ENCODE data around the gene TBC1D22A. TPM values are rescaled to one million over a fixed set of nuclear protein-coding genes. Genes with fewer than 3 reads are reported as not detected.

The TBC1D22A gene
- total and polyA plus RNA-seq, 4 experiments from 2014 or later: 20.6 to 49.2 (median 36.7) TPM

DNA sequence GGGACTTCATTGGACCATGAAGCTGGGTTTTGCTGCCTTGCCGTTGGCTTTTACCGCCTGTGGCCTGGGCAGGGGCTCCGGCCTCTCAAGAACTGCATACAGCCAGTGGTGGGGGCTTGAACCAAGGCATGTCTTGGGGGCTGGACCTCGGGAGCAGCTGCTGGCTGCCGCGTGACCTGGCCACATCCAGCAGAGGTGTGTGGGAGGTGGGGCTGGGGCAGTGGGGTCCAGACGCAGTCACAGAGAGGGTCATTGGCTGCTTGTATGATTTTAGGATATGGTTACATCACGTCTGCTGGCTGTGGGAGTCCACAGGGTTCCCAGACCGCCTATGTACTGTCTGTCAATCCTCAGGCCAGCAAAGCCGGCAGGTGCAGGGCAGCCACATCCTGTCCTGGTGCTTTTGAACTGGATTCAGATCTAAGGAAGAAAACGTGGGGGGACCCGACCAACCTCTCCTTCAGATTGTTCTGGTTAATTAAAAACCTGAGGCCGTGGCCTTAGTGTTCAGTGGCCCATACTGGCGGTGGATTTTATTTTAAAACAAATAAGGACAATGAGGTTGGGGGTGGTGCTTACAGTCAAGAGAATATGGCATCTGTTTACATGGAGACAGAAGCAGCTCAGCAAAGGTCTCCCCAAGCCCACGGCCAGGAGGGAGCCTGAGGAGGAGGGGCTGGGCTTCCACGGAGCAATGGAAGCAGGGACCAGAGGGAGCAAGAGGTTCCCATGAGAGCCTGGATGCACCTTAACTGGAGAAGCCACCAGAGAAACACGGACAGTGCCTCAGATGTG is 426.0 kb downstream of the TBC1D22A start:
- no peak overlapping the region for H3K4me3 Mint-ChIP-seq
- H3K4me1 ChIP-seq (ENCODE audit: insufficient read depth, low read length): no peaks in the 10 kb centered on the region
- no peaks in the 10 kb centered on the region for H3K4me1 Mint-ChIP-seq
- H3K27me3 Mint-ChIP-seq: no peaks in the 10 kb centered on the region
- ChIA-PET POLR2A (ENCODE audit: partially characterized antibody) (no interaction called here), CTCF (ENCODE audit: partially characterized antibody) (no interaction called here)
- no peak overlapping the region for H3K4me3 ChIP-seq (ENCODE audit: low read length in 2 of 2)
- H3K27ac ChIP-seq (ENCODE audit: low read depth, low read length): no peak overlapping the region
- DNase-seq: no peak
- H3K27me3 ChIP-seq (ENCODE audit: insufficient read depth, low read length): no peaks in the 10 kb centered on the region
- H3K27ac Mint-ChIP-seq: no peak overlapping the region
- no peaks in the 10 kb centered on the region for H3K9me3 ChIP-seq (ENCODE audit: control insufficient read depth in 1 of 2, low read length in 2 of 2)
- intact Hi-C loops (cut with micrococcal nuclease): no loop called here
- H3K36me3 Mint-ChIP-seq: no peaks in the 10 kb centered on the region
- no peaks in the 10 kb centered on the region for H3K36me3 ChIP-seq (ENCODE audit: insufficient read depth, low read length)
- H3K9me3 Mint-ChIP-seq: peaks cover 4 to 35% (median 23%) of the 10 kb centered on the region in 8 donors

DNA sequence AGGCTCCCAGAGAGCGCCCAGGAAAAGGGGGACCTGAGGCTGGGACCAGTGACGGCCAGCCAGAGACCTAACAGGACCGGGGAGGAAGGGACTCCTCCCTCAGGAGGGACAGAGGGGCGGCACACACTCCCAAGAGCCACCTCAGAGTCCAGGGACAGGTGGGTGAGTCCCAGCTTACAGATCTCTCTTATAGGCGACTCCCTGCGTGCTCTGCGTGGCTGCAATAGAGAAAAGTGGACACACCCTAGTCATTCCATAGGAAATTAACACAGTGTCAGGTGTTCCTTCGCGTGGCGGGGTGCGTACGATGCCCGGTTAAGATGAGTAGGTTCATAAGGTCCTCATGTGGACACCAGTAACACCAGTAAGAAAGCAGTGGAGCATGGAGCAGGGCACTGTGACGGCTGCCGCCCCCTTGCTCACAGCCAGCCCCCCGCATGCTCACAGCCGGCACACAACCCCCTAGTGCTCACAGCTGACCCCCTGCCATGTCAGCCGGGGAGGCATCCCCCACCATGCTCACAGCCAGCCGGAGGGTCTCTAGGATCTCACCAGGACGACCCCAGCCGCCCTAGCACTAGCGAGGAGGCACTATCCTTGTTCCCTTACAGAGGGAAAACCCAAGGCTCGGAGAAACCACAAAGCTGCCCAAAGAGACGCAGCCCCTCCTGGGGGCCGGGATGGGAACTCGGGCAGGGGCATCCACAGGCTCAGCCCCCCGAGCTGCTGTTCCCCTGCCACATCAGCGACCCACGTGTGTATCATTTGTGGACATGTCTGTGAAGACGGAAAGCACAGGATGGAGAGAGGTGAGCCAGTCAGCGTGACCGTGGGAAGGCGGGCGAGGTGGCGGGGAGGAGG is 426.8 kb downstream of the TBC1D22A start:
- ChIA-PET POLR2A (ENCODE audit: partially characterized antibody) (no interaction called here), CTCF (ENCODE audit: partially characterized antibody) (no interaction called here)
- H3K4me3 ChIP-seq (ENCODE audit: low read length in 2 of 2): no peak overlapping the region
- no peaks in the 10 kb centered on the region for H3K4me1 ChIP-seq (ENCODE audit: insufficient read depth, low read length)
- Mint-ChIP-seq H3K4me1 (no peaks in the 10 kb centered on the region), H3K36me3 (no peaks in the 10 kb centered on the region), H3K27ac (no peak overlapping the region), H3K27me3 (no peaks in the 10 kb centered on the region), H3K4me3 (no peak overlapping the region), H3K9me3 (peaks cover 3 to 30% (median 18%) of the 10 kb centered on the region in 8 donors)
- intact Hi-C loops (cut with micrococcal nuclease): no loop called here
- DNase-seq: no peak
- no peaks in the 10 kb centered on the region for H3K27me3 ChIP-seq (ENCODE audit: insufficient read depth, low read length)
- H3K27ac ChIP-seq (ENCODE audit: low read depth, low read length): no peak overlapping the region
- no peaks in the 10 kb centered on the region for H3K36me3 ChIP-seq (ENCODE audit: insufficient read depth, low read length)
- H3K9me3 ChIP-seq (ENCODE audit: control insufficient read depth in 1 of 2, low read length in 2 of 2): no peaks in the 10 kb centered on the region

DNA sequence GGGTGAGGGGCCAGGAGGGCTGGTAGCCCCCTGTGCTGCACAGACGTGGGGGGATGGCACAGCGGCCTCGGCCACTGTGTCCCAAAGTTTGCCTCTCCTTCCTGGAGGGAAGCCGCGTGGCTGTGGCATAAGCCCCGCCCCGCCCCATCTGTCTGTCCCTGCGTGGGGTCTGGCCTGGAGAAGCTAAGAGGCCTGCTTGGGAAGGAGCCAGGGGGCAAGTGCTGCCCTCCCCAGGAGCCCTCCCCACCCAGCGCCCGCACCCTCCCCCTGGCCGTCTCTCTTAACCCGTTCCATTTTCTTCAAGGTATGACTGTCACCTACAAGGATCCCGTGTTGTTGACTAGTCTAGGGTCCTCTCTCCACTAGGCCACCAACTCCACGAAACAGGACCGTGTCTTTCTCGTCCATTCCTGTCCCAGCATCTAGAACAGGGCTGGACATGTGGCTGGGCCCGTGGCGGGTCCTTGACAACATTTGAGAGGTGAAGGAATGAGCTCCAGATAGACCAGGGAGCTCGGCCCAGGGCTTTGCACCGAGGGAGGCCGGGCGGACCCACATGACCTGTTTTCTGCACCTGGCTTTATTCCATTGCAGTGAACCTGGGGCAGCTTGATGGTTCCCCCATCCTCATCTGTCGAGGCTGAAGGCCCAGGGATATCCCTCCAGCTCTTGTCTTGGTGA is 428.0 kb downstream of the TBC1D22A start:
- intact Hi-C loops (cut with micrococcal nuclease): no loop called here

DNA sequence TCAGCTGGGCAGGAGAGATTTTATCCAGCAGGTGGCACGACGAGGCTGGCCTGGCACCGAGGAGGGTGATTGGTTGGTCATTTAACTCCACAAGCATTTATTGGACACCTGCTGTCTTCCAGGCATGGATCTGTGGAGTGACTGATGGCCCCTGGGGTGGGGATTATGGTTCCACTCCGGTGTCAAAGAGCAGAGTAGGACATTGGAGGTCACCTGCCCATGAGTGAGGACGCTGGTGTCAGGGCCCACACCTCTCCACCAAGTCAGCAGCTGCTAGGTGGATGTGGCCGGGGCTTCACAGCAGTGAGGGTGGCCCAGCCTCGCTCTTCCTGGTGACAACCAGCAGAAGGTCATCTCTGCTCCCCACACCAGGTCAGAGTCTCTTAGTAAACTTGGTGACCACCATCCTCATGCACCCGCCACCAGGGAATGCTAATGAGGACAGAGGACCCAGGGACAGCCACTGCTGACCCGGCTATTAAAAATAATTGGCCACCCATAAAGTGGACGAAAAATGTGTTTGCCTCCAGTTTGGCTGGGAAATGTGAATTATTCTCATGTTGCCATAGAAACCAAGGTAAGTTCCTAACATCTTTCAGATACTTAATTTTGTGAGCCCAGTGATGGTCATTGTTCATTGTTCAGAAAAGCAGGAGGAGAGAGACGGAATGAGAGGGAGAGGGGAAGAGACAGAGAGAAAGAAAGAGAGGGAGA is 428.7 kb downstream of the TBC1D22A start:
- H3K4me3 ChIP-seq (ENCODE audit: low read length in 2 of 2): no peak overlapping the region
- Mint-ChIP-seq H3K27me3 (no peaks in the 10 kb centered on the region), H3K4me1 (no peaks in the 10 kb centered on the region), H3K36me3 (no peaks in the 10 kb centered on the region), H3K4me3 (no peak overlapping the region), H3K27ac (no peak overlapping the region), H3K9me3 (peaks cover 0 to 12% (median under 1%) of the 10 kb centered on the region in 8 donors)
- ChIA-PET POLR2A (ENCODE audit: partially characterized antibody) (no interaction called here), CTCF (ENCODE audit: partially characterized antibody) (no interaction called here)
- no peaks in the 10 kb centered on the region for H3K27me3 ChIP-seq (ENCODE audit: insufficient read depth, low read length)
- H3K4me1 ChIP-seq (ENCODE audit: insufficient read depth, low read length): no peaks in the 10 kb centered on the region
- no peak for DNase-seq
- intact Hi-C loops (cut with micrococcal nuclease): no loop called here
- no peaks in the 10 kb centered on the region for H3K36me3 ChIP-seq (ENCODE audit: insufficient read depth, low read length)
- no peak overlapping the region for H3K27ac ChIP-seq (ENCODE audit: low read depth, low read length)
- H3K9me3 ChIP-seq (ENCODE audit: control insufficient read depth in 1 of 2, low read length in 2 of 2): no peaks in the 10 kb centered on the region

More for the DNA sequence above, 428.0 kb downstream of the TBC1D22A start:
- no peak overlapping the region for H3K4me3 ChIP-seq (ENCODE audit: low read length in 2 of 2)
- Mint-ChIP-seq H3K36me3 (no peaks in the 10 kb centered on the region), H3K4me1 (no peaks in the 10 kb centered on the region), H3K4me3 (no peak overlapping the region), H3K9me3 (peaks cover 3 to 19% (median 7%) of the 10 kb centered on the region in 8 donors), H3K27ac (peak overlapping the region in 1 of 7 donors; percentile 82), H3K27me3 (no peaks in the 10 kb centered on the region)
- H3K9me3 ChIP-seq (ENCODE audit: control insufficient read depth in 1 of 2, low read length in 2 of 2): no peaks in the 10 kb centered on the region
- H3K27ac ChIP-seq (ENCODE audit: low read depth, low read length): no peak overlapping the region
- ChIA-PET POLR2A (ENCODE audit: partially characterized antibody) (no interaction called here), CTCF (ENCODE audit: partially characterized antibody) (no interaction called here)
- DNase-seq: no peak
- H3K27me3 ChIP-seq (ENCODE audit: insufficient read depth, low read length): no peaks in the 10 kb centered on the region
- H3K36me3 ChIP-seq (ENCODE audit: insufficient read depth, low read length): no peaks in the 10 kb centered on the region
- H3K4me1 ChIP-seq (ENCODE audit: insufficient read depth, low read length): no peaks in the 10 kb centered on the region

GRCh38 chr22:47191671-47192650 is 429.5 kb downstream of the TBC1D22A start:
- Histone ChIP-seq H3K27me3 (ENCODE audit: insufficient read depth, low read length) (no peaks in the 10 kb centered on the region), H3K36me3 (ENCODE audit: insufficient read depth, low read length) (no peaks in the 10 kb centered on the region), H3K4me3 (ENCODE audit: low read length in 2 of 2) (no peak overlapping the region), H3K4me1 (ENCODE audit: insufficient read depth, low read length) (no peaks in the 10 kb centered on the region), H3K27ac (ENCODE audit: low read depth, low read length) (no peak overlapping the region), H3K9me3 (ENCODE audit: control insufficient read depth in 1 of 2, low read length in 2 of 2) (no peaks in the 10 kb centered on the region)
- intact Hi-C loops (cut with micrococcal nuclease): no loop called here
- no peaks in the 10 kb centered on the region for H3K36me3 Mint-ChIP-seq
- peaks cover 0 to 6% (median under 1%) of the 10 kb centered on the region in 8 donors for H3K9me3 Mint-ChIP-seq
- no peak overlapping the region for H3K4me3 Mint-ChIP-seq
- POLR2A ChIA-PET (ENCODE audit: partially characterized antibody): no interaction called here
- CTCF ChIA-PET (ENCODE audit: partially characterized antibody): no interaction called here
- no peak overlapping the region for H3K27ac Mint-ChIP-seq
- peaks cover 0 to 1% (median 0%) of the 10 kb centered on the region in 4 donors for H3K4me1 Mint-ChIP-seq
- DNase-seq: no peak
- no peaks in the 10 kb centered on the region for H3K27me3 Mint-ChIP-seq

GRCh38 chr22:47192651-47193437 is 430.4 kb downstream of the TBC1D22A start:
- Histone ChIP-seq H3K36me3 (ENCODE audit: insufficient read depth, low read length) (no peaks in the 10 kb centered on the region), H3K27ac (ENCODE audit: low read depth, low read length) (no peak overlapping the region), H3K4me3 (ENCODE audit: low read length in 2 of 2) (no peak overlapping the region), H3K27me3 (ENCODE audit: insufficient read depth, low read length) (no peaks in the 10 kb centered on the region), H3K4me1 (ENCODE audit: insufficient read depth, low read length) (no peaks in the 10 kb centered on the region), H3K9me3 (ENCODE audit: control insufficient read depth in 1 of 2, low read length in 2 of 2) (no peaks in the 10 kb centered on the region)
- H3K4me3 Mint-ChIP-seq: no peak overlapping the region
- peaks cover 0 to 2% (median 0%) of the 10 kb centered on the region in 8 donors for H3K9me3 Mint-ChIP-seq
- ChIA-PET POLR2A (ENCODE audit: partially characterized antibody) (no interaction called here), CTCF (ENCODE audit: partially characterized antibody) (no interaction called here)
- H3K27me3 Mint-ChIP-seq: no peaks in the 10 kb centered on the region
- no peak overlapping the region for H3K27ac Mint-ChIP-seq
- no peaks in the 10 kb centered on the region for H3K36me3 Mint-ChIP-seq
- peaks cover 0 to 1% (median 0%) of the 10 kb centered on the region in 4 donors for H3K4me1 Mint-ChIP-seq
- DNase-seq: no peak
- intact Hi-C loops (cut with micrococcal nuclease): no loop called here

Data from CD4-positive, alpha-beta memory T cell (primary cell).